ENCODE data around the gene PLCD4. TPM values are rescaled to one million over a fixed set of nuclear protein-coding genes. Genes with fewer than 3 reads are reported as not detected.

Gene PLCD4
- total RNA-seq, 4 donors from 2014 or later, result 0.55 to 2.5 (median 1.5) TPM

- Histone ChIP-seq H3K36me3 (peaks cover 92% of the 10 kb centered on the region), H3K9me3 (no peaks in the 10 kb centered on the region), H3K27me3 (no peaks in the 10 kb centered on the region), H3K27ac (no peak overlapping the region), H3K4me1 (no peaks in the 10 kb centered on the region), H3K4me3 (no peak overlapping the region)
- 91% methylated on average over 11 of the region's 11 CpGs for WGBS
- TF ChIP-seq POLR2A (IDR thresholded peaks at IDR 0.05) (no peak), POLR2AphosphoS5 (IDR thresholded peaks at IDR 0.05) (no peak), EP300 (IDR thresholded peaks at IDR 0.05) (no peak), CTCF (IDR thresholded peaks at IDR 0.05) (no peak)
- DNase-seq (ENCODE audit: low spot score in 2 of 2), result no peak
Measured at GRCh38 chr2:218644721-218645120, 37.0 kb downstream of the PLCD4 start.

DNA sequence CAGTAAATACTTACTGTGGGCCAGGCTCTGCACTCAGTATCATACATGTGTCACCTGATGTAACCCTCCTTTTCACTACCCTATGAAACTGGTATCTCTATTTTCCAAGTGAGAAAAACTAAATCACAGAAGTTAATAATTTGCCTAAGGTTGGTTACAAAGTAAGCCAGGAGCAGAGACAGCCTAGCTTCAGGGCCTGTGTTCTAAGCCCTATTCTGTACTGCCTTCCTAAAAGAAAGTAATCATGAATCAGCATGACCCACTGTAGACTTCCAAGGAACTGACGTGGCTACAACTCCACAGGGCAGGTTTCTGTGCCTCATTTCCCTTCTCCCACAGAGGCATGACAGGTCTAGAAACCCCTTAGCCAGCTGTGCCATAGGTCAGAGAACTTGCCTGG, 37.4 kb downstream of the PLCD4 start:
- Histone ChIP-seq H3K4me3 (no peak overlapping the region), H3K4me1 (no peaks in the 10 kb centered on the region), H3K9me3 (no peaks in the 10 kb centered on the region), H3K27ac (no peak overlapping the region), H3K36me3 (peaks cover 93% of the 10 kb centered on the region), H3K27me3 (no peaks in the 10 kb centered on the region)
- no peak for DNase-seq (ENCODE audit: low spot score in 2 of 2)
- 86% methylated on average over 1 of the region's 1 CpG for WGBS
- TF ChIP-seq POLR2AphosphoS5 (IDR thresholded peaks at IDR 0.05), result no peak
- TF ChIP-seq POLR2A (IDR thresholded peaks at IDR 0.05), result no peak
- no peak for TF ChIP-seq CTCF (IDR thresholded peaks at IDR 0.05)
- no peak for TF ChIP-seq EP300 (IDR thresholded peaks at IDR 0.05)

GRCh38 chr2:218648088-218648786, 40.5 kb downstream of the PLCD4 start:
- no peak overlapping the region for H3K4me3 ChIP-seq
- no peak overlapping the region for H3K27ac ChIP-seq
- no peaks in the 10 kb centered on the region for H3K27me3 ChIP-seq
- H3K4me1 ChIP-seq, result no peaks in the 10 kb centered on the region
- DNase-seq (ENCODE audit: low spot score in 2 of 2), result no peak
- no peaks in the 10 kb centered on the region for H3K9me3 ChIP-seq
- no peak for TF ChIP-seq POLR2A (IDR thresholded peaks at IDR 0.05)
- TF ChIP-seq CTCF (IDR thresholded peaks at IDR 0.05), result peak; percentile 38 to 82
- WGBS, result 67% methylated on average over 9 of the region's 9 CpGs
- peaks cover 95% of the 10 kb centered on the region for H3K36me3 ChIP-seq

DNA sequence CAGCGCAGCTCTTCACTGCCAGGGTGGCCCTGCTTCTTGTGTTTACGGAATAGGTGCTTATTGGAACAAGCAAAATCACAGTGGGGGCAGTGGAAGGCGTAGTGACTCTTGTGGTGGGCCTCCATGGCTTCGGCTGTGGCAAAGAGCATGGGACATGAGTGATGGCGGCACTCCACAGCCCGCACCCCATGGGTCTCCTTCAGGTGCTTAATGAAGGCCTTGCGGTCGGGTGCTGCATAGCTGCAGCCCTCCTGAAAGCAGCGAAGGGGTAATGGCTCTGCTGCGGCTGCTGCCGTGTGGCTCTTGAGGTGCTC, 41.0 kb downstream of the PLCD4 start:
- WGBS, result 88% methylated on average over 11 of the region's 11 CpGs
- Histone ChIP-seq H3K36me3 (peaks cover 95% of the 10 kb centered on the region), H3K4me3 (no peak overlapping the region), H3K4me1 (no peaks in the 10 kb centered on the region), H3K27me3 (no peaks in the 10 kb centered on the region), H3K9me3 (no peaks in the 10 kb centered on the region), H3K27ac (no peak overlapping the region)
- TF ChIP-seq POLR2A (IDR thresholded peaks at IDR 0.05) (no peak), POLR2AphosphoS5 (IDR thresholded peaks at IDR 0.05) (no peak), CTCF (IDR thresholded peaks at IDR 0.05) (no peak), EP300 (IDR thresholded peaks at IDR 0.05) (no peak)
- DNase-seq (ENCODE audit: low spot score in 2 of 2), result no peak

DNA sequence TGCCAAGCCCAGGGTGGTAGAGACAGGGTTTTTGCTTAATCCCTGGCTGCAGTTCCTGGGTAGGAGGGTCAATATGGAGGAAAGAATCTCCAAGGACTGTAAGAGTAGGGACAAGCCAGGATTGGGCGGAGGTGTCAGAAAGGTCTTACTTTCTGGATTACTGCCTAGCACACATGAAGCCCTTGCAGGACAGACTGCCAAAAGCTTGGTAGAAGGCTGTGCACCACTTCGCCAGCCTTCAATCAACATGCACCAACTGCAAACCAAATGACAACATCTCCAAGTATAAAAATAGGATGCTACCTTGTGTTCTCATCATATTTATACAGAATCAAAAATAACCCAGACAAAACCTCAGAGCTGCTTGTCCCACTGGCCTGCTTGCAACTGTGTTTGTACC, 48.1 kb downstream of the PLCD4 start:
- WGBS, result 100% methylated on average over 2 of the region's 2 CpGs
- Histone ChIP-seq H3K4me3 (no peak overlapping the region), H3K27ac (no peak overlapping the region), H3K36me3 (peaks cover 61% of the 10 kb centered on the region), H3K27me3 (no peaks in the 10 kb centered on the region), H3K9me3 (no peaks in the 10 kb centered on the region), H3K4me1 (peaks cover 26% of the 10 kb centered on the region)
- TF ChIP-seq EP300 (IDR thresholded peaks at IDR 0.05) (no peak), POLR2A (IDR thresholded peaks at IDR 0.05) (no peak), CTCF (IDR thresholded peaks at IDR 0.05) (no peak), POLR2AphosphoS5 (IDR thresholded peaks at IDR 0.05) (no peak)
- no peak for DNase-seq (ENCODE audit: low spot score in 2 of 2)

Data from suprapubic skin (tissue), 4 donors.